Kidney (tissue), 14 donors: ENCODE results near the gene KLF7. TPM values are rescaled to one million over a fixed set of nuclear protein-coding genes. Genes with fewer than 3 reads are reported as not detected.

ENCODE experiments used
- DNase-seq, 5 donors: peaks; one replicate each; pipeline ENCODE4 v3.0.0-alpha.2; 2013 to 2020
- FAIRE-seq: peaks from 2 replicates; lab custom pipeline; 2012; peaks lifted over from hg19 to GRCh38; lab: Jason Lieb, UNC
- H3K27ac ChIP-seq, 2 donors: one replicate each; pipeline ENCODE4 v1.7.0; 2013; ENCODE audit warnings: low read depth in 2 of 2, low read length in 2 of 2, inconsistent platforms in 1 of 2
- H3K27me3 ChIP-seq: one replicate; pipeline ENCODE4 v1.7.1; 2013; ENCODE audit warnings: low read length, inconsistent platforms; ENCODE audit not compliant: control insufficient read depth, insufficient read depth
- H3K36me3 ChIP-seq, 3 donors: one replicate each; pipeline versions ENCODE4 v1.7.0 to v1.7.1; 2013; ENCODE audit warnings: low read length in 3 of 3, control low read depth in 1 of 3, inconsistent platforms in 1 of 3; ENCODE audit not compliant: insufficient read depth in 3 of 3, control insufficient read depth in 2 of 3
- H3K4me1 ChIP-seq, 3 donors: one replicate each; pipeline versions ENCODE4 v1.7.0 to v1.7.1; 2013; ENCODE audit warnings: low read length in 3 of 3, inconsistent platforms in 1 of 3, low read depth in 1 of 3; ENCODE audit not compliant: control insufficient read depth in 2 of 3, insufficient read depth in 2 of 3
- H3K4me3 ChIP-seq, 3 donors: one replicate each; pipeline versions ENCODE4 v1.7.0 to v1.8.1; 2013; ENCODE audit warnings: low read length in 3 of 3, control low read depth in 1 of 3, inconsistent platforms in 1 of 3
- H3K9ac ChIP-seq, 3 donors: one replicate each; pipeline versions ENCODE4 v1.7.0 to v1.7.1; 2013; ENCODE audit warnings: low read length in 3 of 3, control low read depth in 1 of 3, inconsistent platforms in 1 of 3
- H3K9me3 ChIP-seq, 3 donors: one replicate each; pipeline versions ENCODE4 v1.7.0 to v1.7.1; 2013; ENCODE audit warnings: low read length in 3 of 3, control low read depth in 1 of 3, inconsistent platforms in 1 of 3; ENCODE audit not compliant: control insufficient read depth in 2 of 3, insufficient read depth in 1 of 3
- CTCF ChIP-seq: IDR thresholded peaks from 3 replicates; pipeline ENCODE4 v1.5.1; 2012; ENCODE audit warnings: mild to moderate bottlenecking, moderate library complexity, borderline replicate concordance; ENCODE audit not compliant: insufficient read depth; ENCODE audit errors: extremely low read depth
- intact Hi-C: fragments of 100-400 bp; cut with DNase I; formaldehyde crosslinking; loops from one replicate; pipeline ENCODE4 v1.11.1; 2022
- polyA plus RNA-seq: library from polyadenylated mRNA; stranded (reverse); fragments of 350-450 nt; fragmentation: Illumina TruSeq; extraction: RNeasy Lipid Tissue Mini Kit (QIAGEN cat#74804); gene quantifications from one replicate; pipeline ENCODE4 v1.2.3, GENCODE V29; 2014; ENCODE audit warnings: low read depth, low replicate concordance; ENCODE audit not compliant: insufficient read depth
- total RNA-seq: library from RNA; stranded (reverse); fragmentation: NEBNext Ultra II Directional; extraction: Animal tissue kit (Norgen Biotek cat#: 25700); gene quantifications from one replicate; pipeline ENCODE4 v1.2.1, GENCODE V29; 2021
- donor health status: control.
- donor health status: control.
- donor health status: control.
- donor health status: control.
- donor health status: control.
- donor health status: DM: yes; HTN: yes; CAD: no.
- donor health status: Normal renal cell carcinoma (clear cell type).

KLF7 gene
- total and polyA plus RNA-seq, 2 donors from 2014 or later = 2.9 to 61.5 TPM

DNA sequence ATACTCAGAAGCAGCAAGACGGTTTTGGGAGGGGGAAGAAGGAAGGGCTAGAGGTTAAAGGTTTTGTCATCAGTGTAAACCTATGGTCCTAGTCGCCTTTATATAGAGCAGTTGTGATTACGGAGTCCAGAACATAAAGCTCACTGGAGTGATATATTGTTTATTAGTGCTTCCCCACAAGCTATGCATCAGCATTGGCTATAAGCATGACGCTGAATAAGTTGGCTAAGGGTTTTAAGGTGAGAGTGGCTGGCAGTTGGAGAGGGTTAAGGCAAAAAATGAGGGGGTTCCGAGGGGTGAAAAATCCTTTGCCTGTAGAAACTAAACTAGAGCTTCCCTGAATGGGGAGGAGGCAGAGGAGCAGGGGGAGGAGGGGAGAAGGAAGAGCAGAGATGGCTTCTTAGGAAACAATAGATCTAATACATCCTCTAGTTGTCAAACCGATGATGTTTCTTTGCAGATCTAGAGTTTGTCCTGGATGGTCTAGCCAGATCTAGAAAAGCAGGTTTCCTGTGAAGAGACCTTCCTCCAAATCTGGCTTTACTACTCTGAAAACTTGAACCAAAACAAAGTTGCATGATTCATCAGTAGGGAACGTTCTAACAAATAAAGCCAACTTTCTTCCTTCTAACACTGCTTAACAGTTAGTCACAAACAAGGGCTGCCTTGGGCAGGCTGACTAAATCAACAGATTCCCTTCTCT lies 2.5 kb downstream of the KLF7 start:
- no peaks in the 10 kb centered on the region for H3K36me3 ChIP-seq
- H3K27ac ChIP-seq = peak overlapping the region; percentile 91 to 94
- H3K9ac ChIP-seq = peak overlapping the region; percentile 63 to 95 (median 94)
- peaks cover 8 to 10% (median 8%) of the 10 kb centered on the region in 3 donors for H3K4me1 ChIP-seq
- H3K9me3 ChIP-seq = no peaks in the 10 kb centered on the region
- peak overlapping the region; percentile 84 to 93 (median 89) for H3K4me3 ChIP-seq
- peak in 3 of 5 donors; percentile 50 to 75 (median 61) for DNase-seq
- intact Hi-C loops = no loop called here
- H3K27me3 ChIP-seq = no peaks in the 10 kb centered on the region
- FAIRE-seq = peak; percentile 23
- TF ChIP-seq CTCF = no peak

GRCh38 chr2:207162316-207162715 lies 3.4 kb downstream of the KLF7 start:
- intact Hi-C loops = no loop called here
- Histone ChIP-seq H3K27ac (peak overlapping the region; percentile 91 to 94), H3K4me3 (peak overlapping the region; percentile 33 to 89 (median 84)), H3K9ac (peak overlapping the region in 1 of 3 donors; percentile 95), H3K4me1 (peaks cover 8 to 10% (median 8%) of the 10 kb centered on the region in 3 donors), H3K27me3 (no peaks in the 10 kb centered on the region), H3K9me3 (no peaks in the 10 kb centered on the region), H3K36me3 (no peaks in the 10 kb centered on the region)
- DNase-seq = no peak
- no peak for TF ChIP-seq CTCF
- FAIRE-seq = no peak

- TF ChIP-seq CTCF = no peak
- Histone ChIP-seq H3K9me3 (no peaks in the 10 kb centered on the region), H3K4me3 (peak overlapping the region in 1 of 3 donors; percentile 89), H3K4me1 (peaks cover 8 to 9% (median 9%) of the 10 kb centered on the region in 3 donors), H3K9ac (peak overlapping the region in 1 of 3 donors; percentile 95), H3K27me3 (no peaks in the 10 kb centered on the region), H3K27ac (peak overlapping the region; percentile 91 to 94), H3K36me3 (no peaks in the 10 kb centered on the region)
- DNase-seq (peak in 1 of 5 donors; percentile 37), FAIRE-seq (no peak)
- intact Hi-C loops = no loop called here
Measured at GRCh38 chr2:207161247-207162123, 4.3 kb downstream of the KLF7 start.
